Astrocyte of the cerebellum (primary cell): ENCODE data around the gene PDE7B.

Experiments
- DNase-seq: peaks from one replicate; pipeline ENCODE4 v3.0.0-alpha.2; 2011; ENCODE audit warnings: low read depth
- H3K4me3 ChIP-seq: 2 replicates; pipeline ENCODE4 v1.5.1; 2011; ENCODE audit warnings: mild to moderate bottlenecking, low read depth, low read length, moderate library complexity
- CTCF ChIP-seq: IDR thresholded peaks from 2 replicates; pipeline ENCODE4 v1.5.1; 2012; ENCODE audit warnings: low read length, low read depth, moderate library complexity, mild to moderate bottlenecking; ENCODE audit errors: missing control alignments
- in situ Hi-C: cut with HindIII; loops from 2 replicates; pipeline ENCODE4 v1.10.0; 2017; ENCODE audit warnings: low sequenced_read_pairs

The PDE7B gene

GRCh38 chr6:135932651-135933050 is 81.2 kb downstream of the PDE7B start:
- no peak overlapping the region for H3K4me3 ChIP-seq
- DNase-seq: no peak
- in situ Hi-C loops: loop anchor here (25.0 kb wide), 1 partner anchor 280 kb away; no protein-coding TSS in a partner anchor
- TF ChIP-seq CTCF: no peak

GRCh38 chr6:135935941-135936601 is 84.6 kb downstream of the PDE7B start:
- no peak overlapping the region for H3K4me3 ChIP-seq
- in situ Hi-C loops: loop anchor here (5.0 to 25.0 kb wide), 2 partner anchors 56 to 276 kb away; no protein-coding TSS in a partner anchor
- no peak for DNase-seq
- TF ChIP-seq CTCF: no peak

GRCh38 chr6:135936606-135937005 is 85.1 kb downstream of the PDE7B start:
- H3K4me3 ChIP-seq: no peak overlapping the region
- TF ChIP-seq CTCF: no peak
- in situ Hi-C loops: loop anchor here (5.0 to 25.0 kb wide), 2 partner anchors 56 to 276 kb away; no protein-coding TSS in a partner anchor
- DNase-seq: peak; percentile 87

GRCh38 chr6:135937106-135937505 is 85.6 kb downstream of the PDE7B start:
- H3K4me3 ChIP-seq: no peak overlapping the region
- in situ Hi-C loops: loop anchor here (5.0 to 25.0 kb wide), 2 partner anchors 55 to 275 kb away; no protein-coding TSS in a partner anchor
- no peak for DNase-seq
- no peak for TF ChIP-seq CTCF

GRCh38 chr6:135938576-135939207 is 87.2 kb downstream of the PDE7B start:
- DNase-seq: peak; percentile 23
- TF ChIP-seq CTCF: peak; percentile 33
- no peak overlapping the region for H3K4me3 ChIP-seq
- in situ Hi-C loops: loop anchor here (5.0 to 25.0 kb wide), 2 partner anchors 54 to 274 kb away; no protein-coding TSS in a partner anchor

- DNase-seq: peak; percentile 36
- in situ Hi-C loops: loop anchor here (5.0 to 25.0 kb wide), 2 partner anchors 53 to 273 kb away; no protein-coding TSS in a partner anchor
- H3K4me3 ChIP-seq: no peak overlapping the region
- no peak for TF ChIP-seq CTCF
These were observed 87.7 kb downstream of the PDE7B start for GRCh38 chr6:135939208-135939591.
